ENCODE data around the gene TBC1D3.
"Not testable (repeated sequence)": the region's sequence is repeated elsewhere in the genome, so short reads cannot be mapped to it uniquely, and the experiment has no call there.

TBC1D3 gene

DNA sequence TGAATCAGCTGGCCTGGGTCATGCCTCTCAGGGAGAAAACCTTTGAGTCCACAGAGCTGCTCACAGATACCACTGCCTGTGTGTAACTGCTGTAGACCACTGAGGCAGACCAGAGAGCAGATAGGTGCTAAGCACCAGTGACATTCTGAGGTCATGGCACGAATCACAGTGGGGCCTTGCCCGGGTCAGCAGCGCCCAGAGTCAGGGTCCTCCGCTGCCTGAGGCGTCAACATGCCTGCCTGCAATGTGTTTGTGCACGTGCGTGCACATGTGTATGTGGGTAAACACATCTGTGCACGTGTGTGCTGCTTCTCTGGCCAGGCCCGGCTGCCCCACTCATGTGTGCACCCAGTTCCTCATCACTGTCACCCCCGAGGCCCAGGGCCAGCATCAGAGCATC is at the start of gene TBC1D3:
Gene TBC1D3, minus strand, starts transcription at position 101 of the 400 bp plus-strand sequence. CDS start 1,526 bp downstream, outside the sequence.
- H3K27me3 ChIP-seq (ENCODE audit: control insufficient read depth, insufficient read depth, low read length); H3K9me3 ChIP-seq (ENCODE audit: control insufficient read depth, insufficient read depth, low read length); DNase-seq (ENCODE audit: low read depth, low spot score); H3K27ac ChIP-seq (ENCODE audit: low read length); H3K4me3 ChIP-seq (ENCODE audit: low read length); H3K4me1 ChIP-seq (ENCODE audit: control insufficient read depth, insufficient read depth, low read length); H3K36me3 ChIP-seq (ENCODE audit: control insufficient read depth, insufficient read depth, low read length): not testable (repeated sequence)
- no CpG with 5 or more reads among the region's 10 CpGs for WGBS (ENCODE audit: insufficient coverage, insufficient read length)

DNA sequence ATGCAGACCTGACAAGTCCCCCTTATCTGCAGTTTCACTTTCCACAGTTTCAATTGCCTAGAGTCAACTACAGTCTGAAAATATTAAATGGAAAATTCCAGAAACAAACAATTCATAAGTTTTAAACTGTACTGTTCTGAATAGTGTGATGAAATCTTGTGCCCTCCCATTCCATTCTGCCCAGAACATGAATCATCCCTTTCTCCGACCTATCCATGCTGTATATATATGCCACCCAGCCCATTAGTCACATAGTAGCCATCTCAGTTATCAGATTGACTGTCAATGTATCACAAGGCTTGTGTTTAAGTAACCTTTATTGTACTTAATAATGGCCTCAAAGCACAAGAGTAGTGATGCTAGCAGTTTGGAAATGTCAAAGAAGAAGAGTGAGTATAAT is 40.4 kb upstream of the TBC1D3 start:
- no CpG with 5 or more reads among the region's 1 CpG for WGBS (ENCODE audit: insufficient coverage, insufficient read length)
- H3K27me3 ChIP-seq (ENCODE audit: control insufficient read depth, insufficient read depth, low read length); DNase-seq (ENCODE audit: low read depth, low spot score): not testable (repeated sequence)

DNA sequence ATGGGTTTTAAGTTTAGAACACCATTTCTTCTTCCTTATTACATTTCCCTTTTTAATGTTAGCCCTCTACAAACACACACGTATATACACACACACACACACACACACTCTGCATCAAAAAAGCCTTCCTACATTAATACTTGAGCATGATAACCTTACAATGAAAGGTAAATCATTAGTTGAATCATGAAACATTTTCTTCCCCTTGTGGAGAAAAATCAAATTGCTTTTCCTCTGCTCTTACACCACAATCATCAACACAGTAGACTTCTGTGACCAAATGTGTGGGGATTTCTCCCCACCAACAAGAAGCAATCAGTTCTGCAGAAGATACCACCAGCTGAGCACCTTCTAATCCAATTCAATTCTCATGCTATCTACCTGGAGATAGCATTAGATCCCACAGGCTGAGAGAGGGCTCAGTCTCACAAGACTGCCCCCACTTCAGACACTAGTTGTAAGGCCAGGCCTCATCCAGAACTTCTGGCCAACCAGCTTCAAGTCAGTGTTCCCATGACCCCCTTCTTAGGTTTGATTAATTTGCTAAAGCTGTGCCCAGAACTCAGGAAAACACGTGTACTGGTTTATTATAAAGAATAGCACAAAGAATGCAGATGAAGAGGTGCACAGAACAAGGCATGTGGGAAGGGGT is 33.6 kb upstream of the TBC1D3 start:
- WGBS (ENCODE audit: insufficient coverage, insufficient read length): no CpG with 5 or more reads among the region's 2 CpGs
- not testable (repeated sequence) for DNase-seq (ENCODE audit: low read depth, low spot score); H3K27ac ChIP-seq (ENCODE audit: low read length); H3K4me1 ChIP-seq (ENCODE audit: control insufficient read depth, insufficient read depth, low read length); H3K4me3 ChIP-seq (ENCODE audit: low read length); H3K27me3 ChIP-seq (ENCODE audit: control insufficient read depth, insufficient read depth, low read length); H3K36me3 ChIP-seq (ENCODE audit: control insufficient read depth, insufficient read depth, low read length); H3K9me3 ChIP-seq (ENCODE audit: control insufficient read depth, insufficient read depth, low read length)

More for the DNA sequence above, 40.4 kb upstream of the TBC1D3 start:
- H3K9me3 ChIP-seq (ENCODE audit: control insufficient read depth, insufficient read depth, low read length); H3K4me3 ChIP-seq (ENCODE audit: low read length); H3K27ac ChIP-seq (ENCODE audit: low read length); H3K36me3 ChIP-seq (ENCODE audit: control insufficient read depth, insufficient read depth, low read length); H3K4me1 ChIP-seq (ENCODE audit: control insufficient read depth, insufficient read depth, low read length): not testable (repeated sequence)

DNA sequence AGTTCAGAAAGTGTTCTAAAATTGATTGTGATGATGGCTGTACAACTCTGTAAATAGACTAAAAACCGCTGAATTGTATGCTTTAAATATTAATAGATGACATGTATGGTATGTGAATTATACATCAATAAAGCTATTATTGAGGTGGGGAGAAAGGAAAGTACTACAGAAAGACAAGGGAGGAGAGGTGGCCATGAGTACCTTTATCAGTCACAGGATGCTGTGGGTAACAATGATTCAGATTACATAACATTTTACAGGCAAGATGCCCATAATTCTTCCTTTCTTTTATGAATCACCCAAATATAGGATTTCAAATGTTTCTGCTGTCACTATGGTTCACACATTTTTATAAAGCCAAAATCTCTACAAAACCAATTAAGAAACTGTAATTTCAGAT is 28.5 kb upstream of the TBC1D3 start:
- WGBS (ENCODE audit: insufficient coverage, insufficient read length): no CpG with 5 or more reads among the region's 1 CpG
- H3K4me3 ChIP-seq (ENCODE audit: low read length); H3K36me3 ChIP-seq (ENCODE audit: control insufficient read depth, insufficient read depth, low read length); H3K27ac ChIP-seq (ENCODE audit: low read length); H3K27me3 ChIP-seq (ENCODE audit: control insufficient read depth, insufficient read depth, low read length); DNase-seq (ENCODE audit: low read depth, low spot score); H3K4me1 ChIP-seq (ENCODE audit: control insufficient read depth, insufficient read depth, low read length); H3K9me3 ChIP-seq (ENCODE audit: control insufficient read depth, insufficient read depth, low read length): not testable (repeated sequence)

DNA sequence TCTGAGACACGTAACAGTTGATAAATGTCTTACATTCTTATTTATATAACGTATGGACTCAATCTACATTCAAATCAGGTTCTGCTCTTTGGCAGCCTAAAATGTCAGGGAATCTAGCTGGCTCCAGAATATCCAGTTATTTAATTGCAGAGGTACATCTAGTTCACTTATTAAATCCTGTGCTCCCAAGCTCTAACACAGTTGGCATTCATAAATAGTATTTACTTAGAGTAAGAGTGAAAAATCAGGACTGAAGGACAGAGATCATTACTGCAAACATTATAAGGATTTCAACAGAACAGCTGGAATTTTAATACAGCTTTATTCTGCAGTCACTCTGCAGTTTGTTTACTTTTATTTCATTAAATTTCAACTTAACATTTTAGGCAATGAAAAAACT is 7.9 kb upstream of the TBC1D3 start:
- DNase-seq (ENCODE audit: low read depth, low spot score); H3K9me3 ChIP-seq (ENCODE audit: control insufficient read depth, insufficient read depth, low read length); H3K36me3 ChIP-seq (ENCODE audit: control insufficient read depth, insufficient read depth, low read length); H3K27ac ChIP-seq (ENCODE audit: low read length); H3K4me3 ChIP-seq (ENCODE audit: low read length); H3K27me3 ChIP-seq (ENCODE audit: control insufficient read depth, insufficient read depth, low read length); H3K4me1 ChIP-seq (ENCODE audit: control insufficient read depth, insufficient read depth, low read length): not testable (repeated sequence)
- no CpG with 5 or more reads among the region's 2 CpGs for WGBS (ENCODE audit: insufficient coverage, insufficient read length)

DNA sequence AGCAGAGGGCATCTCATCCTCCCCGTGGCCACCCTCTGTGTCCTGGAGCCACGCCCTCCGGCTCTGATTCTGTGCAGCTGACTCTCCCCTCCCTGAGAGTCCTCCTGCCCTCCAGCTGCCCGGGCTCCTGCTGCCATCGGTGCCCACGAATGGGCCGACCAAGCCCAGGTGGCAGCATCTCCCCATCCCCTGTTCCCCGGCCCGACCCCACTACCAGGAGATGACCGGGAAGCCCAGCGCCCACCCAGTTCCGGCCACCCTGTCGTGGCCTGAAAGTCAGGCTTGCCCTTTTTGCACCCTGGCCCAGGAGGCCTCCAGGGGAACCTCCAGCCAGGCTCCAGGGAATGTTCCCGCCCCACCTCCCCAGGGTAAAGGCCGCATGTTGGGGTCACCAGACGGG is 57.5 kb downstream of the TBC1D3 start:
- not testable (repeated sequence) for DNase-seq (ENCODE audit: low read depth, low spot score); H3K36me3 ChIP-seq (ENCODE audit: control insufficient read depth, insufficient read depth, low read length); H3K9me3 ChIP-seq (ENCODE audit: control insufficient read depth, insufficient read depth, low read length); H3K27me3 ChIP-seq (ENCODE audit: control insufficient read depth, insufficient read depth, low read length); H3K27ac ChIP-seq (ENCODE audit: low read length); H3K4me3 ChIP-seq (ENCODE audit: low read length); H3K4me1 ChIP-seq (ENCODE audit: control insufficient read depth, insufficient read depth, low read length)
- WGBS (ENCODE audit: insufficient coverage, insufficient read length): no CpG with 5 or more reads among the region's 16 CpGs

Data from iPS DF 6.9 (cell line).